Small intestine (tissue), 7 donors: ENCODE measurements around the gene CDKN2AIPNL. TPM values are rescaled to one million over a fixed set of nuclear protein-coding genes. Genes with fewer than 3 reads are reported as not detected.
"Not testable (repeated sequence)": the region's sequence is repeated elsewhere in the genome, so short reads cannot be mapped to it uniquely, and the experiment has no call there.

ENCODE experiments used
- DNase-seq, 2 donors: peaks; one replicate each; pipeline versions ENCODE4 v3.0.0 to v3.0.0-alpha.2; 2013
- FAIRE-seq: peaks from 2 replicates; lab custom pipeline; 2012; peaks lifted over from hg19 to GRCh38; lab: Jason Lieb, UNC
- H3K27ac ChIP-seq, 3 donors: one replicate each; pipeline ENCODE4 v1.5.1; 2013; ENCODE audit warnings: low read length in 2 of 3, mild to moderate bottlenecking in 2 of 3, control low read depth in 1 of 3, inconsistent platforms in 1 of 3, low read depth in 1 of 3, moderate library complexity in 1 of 3
- H3K27me3 ChIP-seq, 3 donors: one replicate each; pipeline ENCODE4 v1.6.1; 2013; ENCODE audit warnings: low read length in 3 of 3, inconsistent platforms in 1 of 3; ENCODE audit not compliant: control insufficient read depth in 3 of 3, insufficient read depth in 3 of 3
- H3K36me3 ChIP-seq, 3 donors: one replicate each; pipeline ENCODE4 v1.6.1; 2013; ENCODE audit warnings: low read length in 3 of 3, inconsistent platforms in 1 of 3, low read depth in 1 of 3, mild to moderate bottlenecking in 1 of 3, moderate library complexity in 1 of 3; ENCODE audit not compliant: control insufficient read depth in 3 of 3, insufficient read depth in 2 of 3
- H3K4me1 ChIP-seq, 3 donors: one replicate each; pipeline ENCODE4 v1.6.1; 2013; ENCODE audit warnings: low read length in 2 of 3, inconsistent platforms in 1 of 3, low read depth in 1 of 3, mild to moderate bottlenecking in 1 of 3, moderate library complexity in 1 of 3; ENCODE audit not compliant: control insufficient read depth in 3 of 3, insufficient read depth in 2 of 3
- H3K4me3 ChIP-seq, 3 donors: one replicate each; pipeline ENCODE4 v1.5.1; 2013; ENCODE audit warnings: low read length in 3 of 3, control low read depth in 1 of 3, inconsistent platforms in 1 of 3, low read depth in 1 of 3, mild to moderate bottlenecking in 1 of 3, moderate library complexity in 1 of 3
- H3K9me3 ChIP-seq, 2 donors: one replicate each; pipeline ENCODE4 v1.6.1; 2013; ENCODE audit warnings: low read depth in 1 of 2, low read length in 1 of 2; ENCODE audit not compliant: control insufficient read depth in 2 of 2, insufficient read depth in 1 of 2
- WGBS, 3 donors: extraction: QIAGEN DNeasy Blood & Tissue Kit; methylation state at CpG; one replicate each; pipeline ENCODE4 v1.1.7; 2013; 5-methylcytosine and 5-hydroxymethylcytosine counted together
- polyA plus RNA-seq, 4 donors: library from polyadenylated mRNA; stranded (reverse) in 3 of 4; unstranded in 1 of 4; fragments of 200-250 nt in 3 of 4; fragments of 120-200 nt in 1 of 4; gene quantifications; one replicate each; pipeline versions ENCODE4 v1.2.1 to v1.2.3, GENCODE V29; 2013
- donor health status: healthy with polysubstance abuse.
- donor health status: control.
- donor health status: control.
- donor health status: Bipolar disorder and iron deficiency.
- donor health status: healthy.

CDKN2AIPNL gene
- polyA plus RNA-seq, 4 donors: 29.2 to 52.1 (median 43.0) TPM

- WGBS, 3 donors: 96 to 100% (median 98%) methylated on average over 1 of the region's 1 CpG
- no peak for DNase-seq
- Histone ChIP-seq H3K4me3 (no peak overlapping the region), H3K27me3 (no peaks in the 10 kb centered on the region), H3K9me3 (no peaks in the 10 kb centered on the region), H3K4me1 (no peaks in the 10 kb centered on the region), H3K27ac (no peak overlapping the region), H3K36me3 (peaks cover 9 to 49% (median 14%) of the 10 kb centered on the region in 3 donors)
- no peak for FAIRE-seq
These were observed 24.2 kb downstream of the CDKN2AIPNL start for GRCh38 chr5:134387443-134387842.

GRCh38 chr5:134383980-134384697 is 27.5 kb downstream of the CDKN2AIPNL start:
- peaks cover 10 to 60% (median 11%) of the 10 kb centered on the region in 3 donors for H3K36me3 ChIP-seq
- no peaks in the 10 kb centered on the region for H3K9me3 ChIP-seq
- no peaks in the 10 kb centered on the region for H3K27me3 ChIP-seq
- FAIRE-seq (no peak), DNase-seq (no peak)
- WGBS, 3 donors: 70 to 77% (median 76%) methylated on average over 4 of the region's 4 CpGs
- no peak overlapping the region for H3K4me3 ChIP-seq
- H3K4me1 ChIP-seq: no peaks in the 10 kb centered on the region
- H3K27ac ChIP-seq: no peak overlapping the region

GRCh38 chr5:134382204-134382603 is 29.5 kb downstream of the CDKN2AIPNL start:
- WGBS, 3 donors: 98 to 100% (median 100%) methylated on average over 2 of the region's 2 CpGs
- not testable (repeated sequence) for H3K4me1 ChIP-seq, H3K4me3 ChIP-seq, H3K27me3 ChIP-seq, FAIRE-seq, DNase-seq, H3K27ac ChIP-seq, H3K9me3 ChIP-seq
- peaks cover 6 to 60% (median 6%) of the 10 kb centered on the region in 3 donors for H3K36me3 ChIP-seq

GRCh38 chr5:134380346-134380745 is 31.3 kb downstream of the CDKN2AIPNL start:
- peaks cover 0 to 2% (median 0%) of the 10 kb centered on the region in 3 donors for H3K4me1 ChIP-seq
- DNase-seq: no peak
- H3K9me3 ChIP-seq: no peaks in the 10 kb centered on the region
- H3K27me3 ChIP-seq: no peaks in the 10 kb centered on the region
- peaks cover 6 to 51% (median 7%) of the 10 kb centered on the region in 3 donors for H3K36me3 ChIP-seq
- H3K27ac ChIP-seq: no peak overlapping the region
- 80 to 85% (median 80%) methylated on average over 5 of the region's 5 CpGs for WGBS, 3 donors
- H3K4me3 ChIP-seq: no peak overlapping the region
- no peak for FAIRE-seq

- H3K27ac ChIP-seq: no peak overlapping the region
- peaks cover 5 to 11% (median 8%) of the 10 kb centered on the region in 3 donors for H3K4me1 ChIP-seq
- WGBS, 3 donors: 60 to 80% (median 64%) methylated on average over 3 of the region's 3 CpGs
- FAIRE-seq (no peak), DNase-seq (peak in 1 of 2 donors; percentile 6)
- H3K4me3 ChIP-seq: no peak overlapping the region
- H3K9me3 ChIP-seq: no peaks in the 10 kb centered on the region
- no peaks in the 10 kb centered on the region for H3K27me3 ChIP-seq
- peaks cover 0 to 23% (median 4%) of the 10 kb centered on the region in 3 donors for H3K36me3 ChIP-seq
These were observed 37.4 kb downstream of the CDKN2AIPNL start for GRCh38 chr5:134374232-134374631.

- 91 to 100% (median 92%) methylated on average over 4 to 5 of the region's 5 CpGs for WGBS, 3 donors
- not testable (repeated sequence) for FAIRE-seq, H3K9me3 ChIP-seq, H3K27me3 ChIP-seq, DNase-seq, H3K27ac ChIP-seq, H3K4me3 ChIP-seq
- Histone ChIP-seq H3K36me3 (peaks cover 0 to 21% (median 4%) of the 10 kb centered on the region in 3 donors), H3K4me1 (peaks cover 5 to 11% (median 8%) of the 10 kb centered on the region in 3 donors)
These were observed 38.0 kb downstream of the CDKN2AIPNL start for GRCh38 chr5:134373633-134374032.

- FAIRE-seq (no peak), DNase-seq (peak; percentile 78 to 87)
- Histone ChIP-seq H3K27me3 (no peaks in the 10 kb centered on the region), H3K4me1 (peaks cover 5 to 11% (median 6%) of the 10 kb centered on the region in 3 donors), H3K27ac (peak overlapping the region; percentile 96 to 100 (median 97)), H3K4me3 (peak overlapping the region; percentile 96 to 100 (median 98)), H3K9me3 (peaks cover 0 to 3% of the 10 kb centered on the region in 2 donors), H3K36me3 (peaks cover 0 to 11% (median 4%) of the 10 kb centered on the region in 3 donors)
- 0 to 1% (median 0%) methylated on average over 29 of the region's 29 CpGs for WGBS, 3 donors
These were observed 39.8 kb downstream of the CDKN2AIPNL start for GRCh38 chr5:134371834-134372340.

- WGBS, 3 donors: 0 to 1% (median 0%) methylated on average over 58 to 74 of the region's 74 CpGs
- FAIRE-seq (peak; percentile 10), DNase-seq (peak; percentile 100)
- peaks cover 0 to 11% (median 4%) of the 10 kb centered on the region in 3 donors for H3K36me3 ChIP-seq
- peaks cover 5 to 13% (median 6%) of the 10 kb centered on the region in 3 donors for H3K4me1 ChIP-seq
- H3K4me3 ChIP-seq: peak within 1 kb of the TSS; percentile 96 to 100 (median 98)
- H3K27ac ChIP-seq: peak within 1 kb of the TSS; percentile 96 to 100 (median 97)
- peaks cover 0 to 3% of the 10 kb centered on the region in 2 donors for H3K9me3 ChIP-seq
- H3K27me3 ChIP-seq: no peaks in the 10 kb centered on the region
These were observed 40.5 kb downstream of the CDKN2AIPNL start, which contains the start of gene UBE2B for GRCh38 chr5:134370871-134371833. TSS of gene UBE2B (plus strand) at chr5:134371569. CDS start at chr5:134371596, 27 bp downstream.
